PC-9 (cell line): ENCODE data around the gene TNXB. TPM values are rescaled to one million over a fixed set of nuclear protein-coding genes. Genes with fewer than 3 reads are reported as not detected.
"Not testable (repeated sequence)": the region's sequence is repeated elsewhere in the genome, so short reads cannot be mapped to it uniquely, and the experiment has no call there.

Source experiments
- BruUV-seq: library from RNA; stranded (reverse); fragments of 400-500 nt; replicated peaks from 2 replicates; lab custom pipeline; 2021; lab: Mats Ljungman, UMichigan
- CTCF ChIA-PET: fragments of 300-600 bp; sonication (Branson Sonifier 250); formaldehyde crosslinking; loops from one replicate; lab custom pipeline; 2022; ENCODE audit warnings: antibody characterized with exemption; lab: Charles Lee
- POLR2A ChIA-PET: fragments of 300-600 bp; sonication (Branson Sonifier 250); formaldehyde crosslinking; loops from one replicate; lab custom pipeline; 2022; ENCODE audit warnings: antibody characterized with exemption; ENCODE audit not compliant: unreplicated experiment; lab: Charles Lee
- DNase-seq, 2 experiments: peaks; one replicate each; pipeline versions ENCODE4 v3.0.0 to v3.0.0-alpha.2; 2015 to 2022; ENCODE audit warnings: mixed read lengths in 1 of 2
- H2AFZ ChIP-seq: fragments of 200-600 bp; sonication (generic); 2 replicates; pipeline ENCODE4 v1.8.1; 2017; ENCODE audit warnings: antibody characterized with exemption
- H3F3A ChIP-seq: fragments of 200-600 bp; sonication (generic); 2 replicates; pipeline ENCODE4 v1.8.1; 2017; ENCODE audit warnings: antibody characterized with exemption, mild to moderate bottlenecking, low read depth; ENCODE audit not compliant: insufficient read depth
- H3K27ac ChIP-seq: fragments of 200-600 bp; sonication (generic); 2 replicates; pipeline ENCODE4 v1.6.1; 2016; ENCODE audit warnings: mixed run types
- H3K27me3 ChIP-seq: fragments of 200-600 bp; sonication (generic); 2 replicates; pipeline ENCODE4 v1.6.1; 2016; ENCODE audit warnings: low read depth, mixed run types; ENCODE audit not compliant: insufficient read depth
- H3K36me3 ChIP-seq: fragments of 200-600 bp; sonication (generic); 2 replicates; pipeline ENCODE4 v1.6.1; 2016; ENCODE audit warnings: low read depth, mixed run types
- H3K4me1 ChIP-seq: fragments of 200-600 bp; sonication (generic); replicated peaks from 2 replicates; pipeline ENCODE4 v1.6.1; 2016; ENCODE audit warnings: mixed run types; ENCODE audit not compliant: insufficient read depth
- H3K4me2 ChIP-seq: fragments of 200-600 bp; sonication (generic); 2 replicates; pipeline ENCODE4 v1.6.1; 2017; ENCODE audit warnings: mixed run types
- H3K4me3 ChIP-seq: fragments of 200-600 bp; sonication (generic); 2 replicates; pipeline ENCODE4 v1.6.1; 2016; ENCODE audit warnings: mixed run types
- H3K79me2 ChIP-seq: fragments of 200-600 bp; sonication (generic); 2 replicates; pipeline ENCODE4 v1.6.1; 2017; ENCODE audit warnings: low read depth, mixed run types
- H3K9me2 ChIP-seq: fragments of 200-600 bp; sonication (generic); 2 replicates; pipeline ENCODE4 v1.8.1; 2017; ENCODE audit warnings: mild to moderate bottlenecking; ENCODE audit not compliant: insufficient read depth
- H3K9me3 ChIP-seq: fragments of 200-600 bp; sonication (generic); 2 replicates; pipeline ENCODE4 v1.8.1; 2016; ENCODE audit warnings: low read depth; ENCODE audit not compliant: insufficient read depth
- H4K20me1 ChIP-seq: fragments of 200-600 bp; sonication (generic); 2 replicates; pipeline ENCODE4 v1.8.1; 2017; ENCODE audit not compliant: insufficient read depth
- intact Hi-C: fragments of 100-400 bp; cut with micrococcal nuclease; formaldehyde crosslinking; loops from one replicate; pipeline ENCODE4 v1.10.0; 2022; ENCODE audit not compliant: unreplicated experiment
- total RNA-seq: library from RNA; stranded (reverse); gene quantifications from 2 replicates; pipeline ENCODE4 v1.2.3, GENCODE V29; 2021

Gene TNXB
- total RNA-seq, 1 experiment from 2014 or later, result 15.1 TPM

- H3K9me3 ChIP-seq, H2AFZ ChIP-seq, CTCF ChIA-PET, H3K36me3 ChIP-seq, intact Hi-C loops, POLR2A ChIA-PET, H3K4me2 ChIP-seq, H3K79me2 ChIP-seq, H3K4me1 ChIP-seq, BruUV-seq, H4K20me1 ChIP-seq, H3K9me2 ChIP-seq, H3K27ac ChIP-seq, H3K4me3 ChIP-seq, DNase-seq, H3K27me3 ChIP-seq, H3F3A ChIP-seq: not testable (repeated sequence)
These were observed 104.7 kb downstream of the TNXB start for GRCh38 chr6:32004393-32004792.

DNA sequence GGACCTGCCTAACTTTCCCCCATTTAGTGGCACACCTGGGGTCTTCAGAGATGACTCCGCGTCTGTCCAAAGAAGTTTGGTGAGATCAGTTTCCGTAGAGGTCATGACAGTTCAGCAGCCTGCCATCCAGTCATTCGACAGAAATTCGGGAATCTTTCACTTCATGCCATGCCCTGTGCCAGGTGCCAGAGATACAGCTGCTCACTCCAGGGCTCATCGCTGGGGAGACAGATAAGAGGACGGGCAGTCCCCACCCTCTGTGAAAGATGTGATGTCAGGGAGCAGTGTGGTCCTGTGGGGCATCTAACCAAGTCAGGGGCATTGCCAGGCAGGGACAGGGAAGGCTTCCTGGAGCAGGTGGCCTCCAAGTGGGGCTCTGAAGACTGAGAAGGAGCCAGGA is 105.8 kb downstream of the TNXB start:
- BruUV-seq, H3K4me3 ChIP-seq, DNase-seq, H3F3A ChIP-seq, H3K27me3 ChIP-seq, H3K79me2 ChIP-seq, POLR2A ChIA-PET, H3K4me1 ChIP-seq, H3K4me2 ChIP-seq, H4K20me1 ChIP-seq, CTCF ChIA-PET, intact Hi-C loops, H3K9me2 ChIP-seq, H3K9me3 ChIP-seq, H3K27ac ChIP-seq, H2AFZ ChIP-seq, H3K36me3 ChIP-seq: not testable (repeated sequence)

GRCh38 chr6:32002546-32003268 is 106.4 kb downstream of the TNXB start:
- intact Hi-C loops, H3K9me3 ChIP-seq, H2AFZ ChIP-seq, H3K79me2 ChIP-seq, H3K27ac ChIP-seq, POLR2A ChIA-PET, DNase-seq, H3K4me3 ChIP-seq, BruUV-seq, H3F3A ChIP-seq, H3K4me2 ChIP-seq, H3K9me2 ChIP-seq, CTCF ChIA-PET, H3K4me1 ChIP-seq, H4K20me1 ChIP-seq, H3K27me3 ChIP-seq, H3K36me3 ChIP-seq: not testable (repeated sequence)

- POLR2A ChIA-PET, CTCF ChIA-PET, intact Hi-C loops, H3K27ac ChIP-seq, DNase-seq, H3K27me3 ChIP-seq, H3K9me3 ChIP-seq, H2AFZ ChIP-seq, H3F3A ChIP-seq, H3K9me2 ChIP-seq, H3K4me3 ChIP-seq, H3K4me1 ChIP-seq, BruUV-seq, H3K36me3 ChIP-seq, H3K79me2 ChIP-seq, H4K20me1 ChIP-seq, H3K4me2 ChIP-seq: not testable (repeated sequence)
These were observed 112.8 kb downstream of the TNXB start for GRCh38 chr6:31996385-31996784.

GRCh38 chr6:31994421-31994820 is 114.7 kb downstream of the TNXB start:
- H3K36me3 ChIP-seq, H3K9me2 ChIP-seq, H3K4me3 ChIP-seq, DNase-seq, H3F3A ChIP-seq, H3K27ac ChIP-seq, H3K9me3 ChIP-seq, POLR2A ChIA-PET, intact Hi-C loops, CTCF ChIA-PET, H3K4me1 ChIP-seq, BruUV-seq, H2AFZ ChIP-seq, H3K27me3 ChIP-seq, H3K4me2 ChIP-seq, H3K79me2 ChIP-seq, H4K20me1 ChIP-seq: not testable (repeated sequence)

Other genes with a start within 250 kb of the TNXB start
- 23.1 and 23.4 TPM in 2 replicates for gene NEU1, start 246.5 kb downstream of the TNXB start, total RNA-seq
- 44.4 and 44.9 TPM in 2 replicates for gene SLC44A4, start 230.3 kb downstream of the TNXB start, total RNA-seq
- 57.3 and 68.3 TPM in 2 replicates for gene EHMT2, start 211.6 kb downstream of the TNXB start, total RNA-seq
- 16.2 and 20.3 TPM in 2 replicates for gene ZBTB12, start 207.3 kb downstream of the TNXB start, total RNA-seq
- 0.96 and 2.4 TPM in 2 replicates for gene C2, start 181.6 kb downstream of the TNXB start, total RNA-seq
- gene CFB, start 163.2 kb downstream of the TNXB start, total RNA-seq, result 22.6 and 25.5 TPM in 2 replicates
- 43.0 and 50.8 TPM in 2 replicates for gene NELFE, start 150.4 kb downstream of the TNXB start, total RNA-seq
- 67.9 and 86.0 TPM in 2 replicates for gene SKIC2, start 150.2 kb downstream of the TNXB start, total RNA-seq
- 24.5 and 36.0 TPM in 2 replicates for gene DXO, start 137.2 kb downstream of the TNXB start, total RNA-seq
- 7.0 and 9.3 TPM in 2 replicates for gene C4A, start 127.3 kb downstream of the TNXB start, total RNA-seq
- gene C4B, start 94.5 kb downstream of the TNXB start, total RNA-seq, result 7.5 and 8.3 TPM in 2 replicates
- gene CYP21A2, start 70.9 kb downstream of the TNXB start, total RNA-seq, result 0.33 TPM in 1 of 2 replicates, not detected in the other
- 87.2 and 102 TPM in 2 replicates for gene ATF6B, start 18.9 kb upstream of the TNXB start, total RNA-seq
- gene FKBPL, start 20.9 kb upstream of the TNXB start, total RNA-seq, result 11.6 and 12.6 TPM in 2 replicates
- gene PRRT1, start 42.6 kb upstream of the TNXB start, total RNA-seq, result 12.6 and 15.9 TPM in 2 replicates
- 38.2 and 42.5 TPM in 2 replicates for gene PPT2, start 44.8 kb upstream of the TNXB start, total RNA-seq
- 23.3 and 26.0 TPM in 2 replicates for gene EGFL8, start 55.3 kb upstream of the TNXB start, total RNA-seq
- 58.9 and 61.7 TPM in 2 replicates for gene AGPAT1, start 66.7 kb upstream of the TNXB start, total RNA-seq
- 45.6 and 51.3 TPM in 2 replicates for gene RNF5, start 69.1 kb upstream of the TNXB start, total RNA-seq
- 18.1 and 20.4 TPM in 2 replicates for gene AGER, start 74.9 kb upstream of the TNXB start, total RNA-seq
- gene PBX2, start 80.9 kb upstream of the TNXB start, total RNA-seq, result 88.2 and 89.3 TPM in 2 replicates
- gene GPSM3, start 83.3 kb upstream of the TNXB start, total RNA-seq, result 8.6 and 10.4 TPM in 2 replicates
- 1.2 and 1.5 TPM in 2 replicates for gene NOTCH4, start 114.7 kb upstream of the TNXB start, total RNA-seq